Mesendoderm (in vitro differentiated cells): ENCODE data around the gene PKN2.

Experiments
- DNase-seq: peaks from one replicate; pipeline ENCODE4 v3.0.0; 2013
- H2AK5ac ChIP-seq: 2 replicates; pipeline ENCODE4 v1.6.1; 2013; ENCODE audit warnings: low read length, inconsistent platforms
- H2BK120ac ChIP-seq: 2 replicates; pipeline ENCODE4 v1.6.1; 2013; ENCODE audit warnings: low read depth, mild to moderate bottlenecking, low read length, moderate library complexity, mixed read lengths
- H2BK15ac ChIP-seq: replicated peaks from 2 replicates; pipeline ENCODE4 v1.6.1; 2013; ENCODE audit warnings: low read depth, mild to moderate bottlenecking, moderate library complexity
- H2BK5ac ChIP-seq: 2 replicates; pipeline ENCODE4 v1.6.1; 2013; ENCODE audit warnings: low read length, inconsistent platforms
- H3K18ac ChIP-seq: 2 replicates; pipeline ENCODE4 v1.6.1; 2013; ENCODE audit warnings: mild to moderate bottlenecking, low read length, mixed read lengths
- H3K23ac ChIP-seq: one replicate; pipeline ENCODE4 v1.6.1; 2013; ENCODE audit warnings: low read length
- H3K27ac ChIP-seq: 2 replicates; pipeline ENCODE4 v1.5.1; 2013; ENCODE audit warnings: low read depth, mild to moderate bottlenecking, inconsistent platforms, low read length, moderate library complexity
- H3K27me3 ChIP-seq: 2 replicates; pipeline ENCODE4 v1.6.1; 2013; ENCODE audit warnings: low read length, control low read depth, mild to moderate bottlenecking, inconsistent platforms; ENCODE audit not compliant: insufficient read depth, poor library complexity
- H3K36me3 ChIP-seq: 2 replicates; pipeline ENCODE4 v1.6.1; 2013; ENCODE audit warnings: low read length, inconsistent platforms; ENCODE audit not compliant: control insufficient read depth, insufficient read depth
- H3K4ac ChIP-seq: one replicate; pipeline ENCODE4 v1.6.1; 2013; ENCODE audit warnings: low read depth, mild to moderate bottlenecking, low read length, moderate library complexity
- H3K4me1 ChIP-seq: 2 replicates; pipeline ENCODE4 v1.6.1; 2013; ENCODE audit warnings: low read depth, low read length, inconsistent platforms; ENCODE audit not compliant: control insufficient read depth
- H3K4me2 ChIP-seq: 2 replicates; pipeline ENCODE4 v1.6.1; 2013; ENCODE audit warnings: low read length
- H3K4me3 ChIP-seq: 2 replicates; pipeline ENCODE4 v1.5.1; 2013; ENCODE audit warnings: mild to moderate bottlenecking, low read length
- H3K56ac ChIP-seq: one replicate; pipeline ENCODE4 v1.6.1; 2013; ENCODE audit warnings: low read length
- H3K79me1 ChIP-seq: 2 replicates; pipeline ENCODE4 v1.6.1; 2013; ENCODE audit warnings: low read length, inconsistent platforms
- H3K79me2 ChIP-seq: 2 replicates; pipeline ENCODE4 v1.6.1; 2013; ENCODE audit warnings: mild to moderate bottlenecking, low read length; ENCODE audit not compliant: control insufficient read depth, insufficient read depth
- H3K9ac ChIP-seq: 2 replicates; pipeline ENCODE4 v1.6.1; 2013; ENCODE audit warnings: low read length, inconsistent platforms
- H4K5ac ChIP-seq: one replicate; pipeline ENCODE4 v1.6.1; 2013; ENCODE audit warnings: low read length
- H4K8ac ChIP-seq: one replicate; pipeline ENCODE4 v1.6.1; 2013; ENCODE audit warnings: low read depth, mild to moderate bottlenecking, control low read depth, low read length, moderate library complexity
- WGBS: extraction: QIAGEN DNeasy Blood & Tissue Kit; methylation state at CpG from one replicate; pipeline ENCODE4 v1.1.7; 2013; ENCODE audit warnings: low lambda C conversion rate, missing lambda C conversion rate; ENCODE audit not compliant: insufficient coverage; ENCODE audit errors: extremely low coverage; 5-methylcytosine and 5-hydroxymethylcytosine counted together

The PKN2 gene

DNA sequence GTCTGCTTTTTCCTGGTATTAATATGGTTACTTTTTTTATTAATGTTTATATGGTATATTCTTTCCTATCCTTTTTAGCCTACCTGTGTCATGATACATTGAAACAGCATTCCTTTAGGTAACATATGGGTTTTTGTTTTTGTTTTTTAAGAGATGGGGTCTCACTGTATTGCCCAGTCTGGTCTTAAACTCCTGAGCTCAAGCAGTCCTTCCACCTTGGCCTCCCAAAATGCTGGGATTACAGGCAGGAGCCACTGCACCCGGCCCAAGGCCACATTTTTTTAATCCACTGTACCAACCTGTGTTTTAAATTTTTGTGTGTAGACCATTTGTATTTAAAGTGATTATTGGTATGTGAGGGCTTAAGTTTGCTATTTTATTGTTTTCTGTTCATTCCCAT lies 43.1 kb downstream of the PKN2 start:
- no peak overlapping the region for H3K27ac ChIP-seq
- H4K8ac ChIP-seq: no peak overlapping the region
- H3K36me3 ChIP-seq: no peaks in the 10 kb centered on the region
- H3K4me2 ChIP-seq: no peak overlapping the region
- no peak overlapping the region for H2BK5ac ChIP-seq
- H3K4ac ChIP-seq: no peak overlapping the region
- H3K56ac ChIP-seq: no peak overlapping the region
- H3K18ac ChIP-seq: no peak overlapping the region
- no peak overlapping the region for H3K4me3 ChIP-seq
- H3K23ac ChIP-seq: no peak overlapping the region
- H3K79me2 ChIP-seq: peaks cover 13% of the 10 kb centered on the region
- no CpG with 5 or more reads among the region's 1 CpG for WGBS
- H2BK15ac ChIP-seq: no peak overlapping the region
- H3K9ac ChIP-seq: no peak overlapping the region
- no peak overlapping the region for H2BK120ac ChIP-seq
- H4K5ac ChIP-seq: no peak overlapping the region
- H3K4me1 ChIP-seq: no peaks in the 10 kb centered on the region
- no peak for DNase-seq
- H3K27me3 ChIP-seq: no peaks in the 10 kb centered on the region
- H3K79me1 ChIP-seq: peaks cover 11% of the 10 kb centered on the region
- no peak overlapping the region for H2AK5ac ChIP-seq

DNA sequence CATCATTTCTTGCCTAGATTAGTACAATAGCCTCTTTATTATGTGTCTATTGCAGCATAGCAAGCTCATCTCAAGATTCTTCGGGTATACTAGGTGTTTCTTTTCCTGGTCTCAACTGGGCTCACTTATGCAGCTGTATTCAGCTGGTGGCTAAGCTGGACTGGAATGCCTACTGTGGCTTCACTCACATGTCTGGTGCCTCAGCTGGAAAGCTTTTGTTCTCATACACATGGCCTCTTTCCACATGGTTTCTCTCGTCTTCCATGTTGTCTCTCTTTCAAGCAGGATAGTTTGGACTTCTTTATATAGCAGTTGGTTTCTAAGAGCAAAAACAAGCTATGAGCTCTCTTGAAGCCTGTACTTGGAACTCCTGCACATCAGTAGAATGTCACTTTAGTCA lies 45.2 kb downstream of the PKN2 start:
- Histone ChIP-seq H3K23ac (no peak overlapping the region), H4K5ac (no peak overlapping the region), H3K27ac (no peak overlapping the region), H3K56ac (no peak overlapping the region), H3K4ac (no peak overlapping the region), H3K36me3 (no peaks in the 10 kb centered on the region), H2BK120ac (no peak overlapping the region), H3K79me1 (peaks cover 9% of the 10 kb centered on the region), H4K8ac (no peak overlapping the region), H3K18ac (no peak overlapping the region), H3K4me3 (no peak overlapping the region), H2BK5ac (no peak overlapping the region), H3K79me2 (peaks cover 15% of the 10 kb centered on the region), H3K9ac (no peak overlapping the region), H2AK5ac (no peak overlapping the region), H3K4me2 (no peak overlapping the region), H2BK15ac (no peak overlapping the region), H3K27me3 (no peaks in the 10 kb centered on the region), H3K4me1 (no peaks in the 10 kb centered on the region)
- DNase-seq: no peak
- no CpG with 5 or more reads among the region's 2 CpGs for WGBS

DNA sequence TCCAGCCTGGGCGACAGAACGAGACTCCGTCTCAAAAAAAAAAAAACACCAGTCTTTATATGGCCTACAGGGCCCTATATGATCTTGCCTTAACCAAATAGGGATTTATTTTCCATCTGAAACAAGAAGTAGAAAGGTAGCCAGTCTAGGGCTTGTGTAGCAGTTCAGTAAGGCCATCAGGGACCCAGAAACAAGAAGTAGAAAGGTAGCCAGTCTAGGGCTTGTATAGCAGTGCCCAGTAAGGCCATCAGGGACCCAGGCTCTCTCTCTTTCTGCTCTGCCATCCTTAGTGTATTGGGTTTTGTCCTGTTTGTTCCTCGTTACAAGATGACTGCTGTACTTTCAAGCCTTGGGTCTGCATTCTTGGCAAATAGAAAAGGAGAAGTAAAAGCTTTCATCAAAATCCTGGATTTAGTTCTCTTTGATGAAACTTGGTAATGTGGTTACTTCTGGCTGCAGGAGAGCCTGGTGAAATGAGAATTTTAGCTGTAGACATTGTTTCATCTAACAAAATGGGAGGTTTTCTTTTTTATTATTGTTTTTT lies 46.1 kb downstream of the PKN2 start:
- no peak overlapping the region for H3K27ac ChIP-seq
- no peaks in the 10 kb centered on the region for H3K36me3 ChIP-seq
- no CpG with 5 or more reads among the region's 4 CpGs for WGBS
- H3K23ac ChIP-seq: peak overlapping the region; percentile 69
- no peak overlapping the region for H2BK5ac ChIP-seq
- H3K56ac ChIP-seq: no peak overlapping the region
- H2BK120ac ChIP-seq: no peak overlapping the region
- no peak overlapping the region for H3K4me2 ChIP-seq
- no peaks in the 10 kb centered on the region for H3K27me3 ChIP-seq
- peaks cover 16% of the 10 kb centered on the region for H3K79me2 ChIP-seq
- H3K4ac ChIP-seq: no peak overlapping the region
- H3K79me1 ChIP-seq: peaks cover 12% of the 10 kb centered on the region
- no peak for DNase-seq
- H3K4me3 ChIP-seq: no peak overlapping the region
- H2AK5ac ChIP-seq: no peak overlapping the region
- H3K18ac ChIP-seq: no peak overlapping the region
- H4K8ac ChIP-seq: no peak overlapping the region
- no peak overlapping the region for H4K5ac ChIP-seq
- no peaks in the 10 kb centered on the region for H3K4me1 ChIP-seq
- H3K9ac ChIP-seq: no peak overlapping the region
- H2BK15ac ChIP-seq: no peak overlapping the region

DNA sequence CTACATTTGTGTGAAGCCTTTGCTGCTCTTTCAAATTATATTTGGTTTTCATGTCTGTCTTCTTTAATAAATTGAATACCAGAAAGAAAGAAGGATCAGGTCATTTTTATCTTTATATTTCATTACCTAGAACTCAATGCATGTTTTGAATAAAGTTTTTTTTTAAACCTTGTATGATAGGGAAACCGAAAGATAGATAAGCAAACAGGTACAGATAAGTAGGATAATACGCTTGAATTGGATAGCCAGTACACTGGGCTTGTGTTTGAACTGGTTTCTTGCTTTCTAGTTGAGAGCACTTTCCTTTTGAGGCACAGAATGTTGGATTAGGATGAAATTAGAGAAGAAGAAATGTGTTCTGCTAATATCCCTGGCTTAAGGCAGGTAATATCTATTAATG lies 46.9 kb downstream of the PKN2 start:
- H3K27me3 ChIP-seq: no peaks in the 10 kb centered on the region
- no peak overlapping the region for H4K5ac ChIP-seq
- H2BK15ac ChIP-seq: no peak overlapping the region
- no CpG with 5 or more reads among the region's 2 CpGs for WGBS
- no peak overlapping the region for H3K4me3 ChIP-seq
- H2BK5ac ChIP-seq: no peak overlapping the region
- peaks cover 16% of the 10 kb centered on the region for H3K79me2 ChIP-seq
- no peak overlapping the region for H3K27ac ChIP-seq
- no peaks in the 10 kb centered on the region for H3K4me1 ChIP-seq
- no peak for DNase-seq
- no peak overlapping the region for H4K8ac ChIP-seq
- no peak overlapping the region for H3K4ac ChIP-seq
- no peak overlapping the region for H3K23ac ChIP-seq
- no peak overlapping the region for H3K56ac ChIP-seq
- H3K36me3 ChIP-seq: no peaks in the 10 kb centered on the region
- H3K4me2 ChIP-seq: no peak overlapping the region
- H2AK5ac ChIP-seq: no peak overlapping the region
- H2BK120ac ChIP-seq: no peak overlapping the region
- H3K18ac ChIP-seq: no peak overlapping the region
- peaks cover 12% of the 10 kb centered on the region for H3K79me1 ChIP-seq
- no peak overlapping the region for H3K9ac ChIP-seq

DNA sequence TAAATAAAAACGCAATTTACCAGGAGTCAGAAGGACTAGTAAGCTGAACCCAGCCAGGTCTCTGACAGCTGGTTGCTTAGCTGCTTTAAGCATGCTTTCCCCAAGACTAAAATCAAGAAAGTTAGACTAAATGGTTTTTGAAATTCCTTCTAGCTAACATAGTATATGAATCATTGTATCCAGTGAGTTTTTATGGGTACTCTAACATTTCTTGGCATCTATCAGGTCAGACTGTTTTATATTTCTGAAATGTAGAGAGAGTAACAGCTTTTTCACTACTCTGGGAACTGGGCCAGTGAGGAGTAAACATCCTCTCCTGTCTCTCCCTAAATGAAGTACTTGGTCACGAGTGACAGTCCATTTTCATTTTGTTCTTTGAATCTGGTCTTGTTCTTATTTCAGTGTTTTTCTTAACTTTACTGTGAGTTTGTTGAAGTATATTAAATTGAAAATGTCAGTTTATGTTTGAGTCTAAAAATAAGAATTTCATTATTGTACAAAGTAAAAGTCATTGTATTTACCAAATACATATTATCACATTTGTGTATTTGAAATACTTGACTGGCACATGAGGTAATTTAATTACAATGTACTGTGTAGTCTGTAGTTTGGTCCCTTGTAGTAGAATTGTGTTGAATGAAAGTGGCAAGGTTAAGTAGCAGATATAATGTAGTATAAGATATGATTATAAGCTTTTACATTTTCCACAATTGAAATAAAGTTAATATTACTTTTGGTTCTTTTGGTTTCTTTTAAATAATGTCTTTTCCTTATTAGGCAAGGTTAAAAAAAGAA lies 47.6 kb downstream of the PKN2 start:
- H3K4me3 ChIP-seq: no peak overlapping the region
- no peaks in the 10 kb centered on the region for H3K27me3 ChIP-seq
- no peak overlapping the region for H2BK120ac ChIP-seq
- no peak overlapping the region for H3K4ac ChIP-seq
- no peak overlapping the region for H3K56ac ChIP-seq
- H3K36me3 ChIP-seq: no peaks in the 10 kb centered on the region
- H2BK5ac ChIP-seq: no peak overlapping the region
- no peak overlapping the region for H2AK5ac ChIP-seq
- no CpG with 5 or more reads among the region's 2 CpGs for WGBS
- no peak overlapping the region for H3K27ac ChIP-seq
- DNase-seq: no peak
- H3K9ac ChIP-seq: no peak overlapping the region
- no peak overlapping the region for H3K4me2 ChIP-seq
- H3K79me2 ChIP-seq: peaks cover 14% of the 10 kb centered on the region
- H3K23ac ChIP-seq: no peak overlapping the region
- H3K18ac ChIP-seq: no peak overlapping the region
- no peak overlapping the region for H2BK15ac ChIP-seq
- H4K5ac ChIP-seq: no peak overlapping the region
- no peaks in the 10 kb centered on the region for H3K4me1 ChIP-seq
- peaks cover 12% of the 10 kb centered on the region for H3K79me1 ChIP-seq
- no peak overlapping the region for H4K8ac ChIP-seq

DNA sequence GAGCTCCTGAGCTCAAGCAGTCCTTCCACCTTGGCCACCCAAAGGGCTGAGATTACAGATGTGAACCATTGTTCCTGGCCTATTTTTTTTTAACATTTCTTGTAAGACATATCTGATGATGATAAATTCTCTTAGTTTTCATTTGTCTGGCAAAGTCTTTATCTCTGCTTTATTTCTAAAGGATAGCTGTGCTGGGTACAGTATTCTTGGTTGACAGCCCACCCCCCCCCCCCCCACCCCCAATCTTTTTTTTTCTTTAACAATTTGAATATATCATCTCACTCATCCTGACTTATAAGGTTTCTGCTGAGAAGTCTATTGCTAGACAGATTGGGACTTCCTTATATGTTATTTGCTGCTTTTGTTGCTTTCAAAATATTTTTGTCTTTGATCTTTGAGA lies 51.3 kb downstream of the PKN2 start:
- H3K4me2 ChIP-seq: no peak overlapping the region
- H3K4me3 ChIP-seq: no peak overlapping the region
- no peak overlapping the region for H3K23ac ChIP-seq
- H2BK120ac ChIP-seq: no peak overlapping the region
- peaks cover 6% of the 10 kb centered on the region for H3K79me1 ChIP-seq
- peaks cover 14% of the 10 kb centered on the region for H3K79me2 ChIP-seq
- no peak overlapping the region for H4K5ac ChIP-seq
- no peaks in the 10 kb centered on the region for H3K27me3 ChIP-seq
- H3K36me3 ChIP-seq: no peaks in the 10 kb centered on the region
- H3K56ac ChIP-seq: no peak overlapping the region
- H2AK5ac ChIP-seq: no peak overlapping the region
- DNase-seq: no peak
- no peak overlapping the region for H3K4ac ChIP-seq
- H2BK15ac ChIP-seq: no peak overlapping the region
- no peak overlapping the region for H3K18ac ChIP-seq
- H2BK5ac ChIP-seq: no peak overlapping the region
- H3K27ac ChIP-seq: no peak overlapping the region
- no peaks in the 10 kb centered on the region for H3K4me1 ChIP-seq
- H3K9ac ChIP-seq: no peak overlapping the region
- no peak overlapping the region for H4K8ac ChIP-seq
